SKM-1 treated with dmso at 0.1 percent for 144 hours (cell line): ENCODE results near the gene UHRF2.
"Not testable (repeated sequence)": the region's sequence is repeated elsewhere in the genome, so short reads cannot be mapped to it uniquely, and the experiment has no call there.

ENCODE experiments used
- DNase-seq: peaks from one replicate; lab custom pipeline; 2025; ENCODE audit not compliant: unreplicated experiment; lab: John Stamatoyannopoulos, UW

Gene UHRF2

GRCh38 chr9:6412487-6413364, at the start of gene UHRF2:
UHRF2 (plus strand) TSS chr9:6413199; CDS start chr9:6413491, 292 bp downstream.
- DNase-seq = peak; percentile 92

- no peak for DNase-seq
Observed at GRCh38 chr9:6367128-6367890, 45.7 kb upstream of the UHRF2 start.

- no peak for DNase-seq
Observed at GRCh38 chr9:6368831-6369230, 44.2 kb upstream of the UHRF2 start.

GRCh38 chr9:6381477-6382012, 31.5 kb upstream of the UHRF2 start:
- DNase-seq = not testable (repeated sequence)

GRCh38 chr9:6382681-6383080, 30.3 kb upstream of the UHRF2 start:
- DNase-seq = no peak

- DNase-seq = no peak
Observed at GRCh38 chr9:6383551-6384225, 29.3 kb upstream of the UHRF2 start.

GRCh38 chr9:6384732-6385131, 28.3 kb upstream of the UHRF2 start:
- no peak for DNase-seq

- DNase-seq = no peak
Observed at GRCh38 chr9:6399071-6399470, 13.9 kb upstream of the UHRF2 start.

GRCh38 chr9:6405371-6405770, 7.6 kb upstream of the UHRF2 start:
- DNase-seq = no peak

- DNase-seq = no peak
Observed at GRCh38 chr9:6407778-6408177, 5.2 kb upstream of the UHRF2 start.

- no peak for DNase-seq
Observed at GRCh38 chr9:6408320-6408719, 4.7 kb upstream of the UHRF2 start.

- no peak for DNase-seq
Observed at GRCh38 chr9:6409811-6410210, 3.2 kb upstream of the UHRF2 start.

GRCh38 chr9:6410633-6411032, 2.4 kb upstream of the UHRF2 start:
- DNase-seq = no peak

GRCh38 chr9:6413365-6414246, 607 bp downstream of the UHRF2 start:
- no peak for DNase-seq

- no peak for DNase-seq
Observed at GRCh38 chr9:6414247-6414641, 1.2 kb downstream of the UHRF2 start.

- no peak for DNase-seq
Observed at GRCh38 chr9:6415266-6415665, 2.3 kb downstream of the UHRF2 start.

- DNase-seq = no peak
Observed at GRCh38 chr9:6417186-6417585, 4.2 kb downstream of the UHRF2 start.

GRCh38 chr9:6418764-6419163, 5.8 kb downstream of the UHRF2 start:
- DNase-seq = no peak

- no peak for DNase-seq
Observed at GRCh38 chr9:6424940-6425339, 11.9 kb downstream of the UHRF2 start.

GRCh38 chr9:6426117-6426516, 13.1 kb downstream of the UHRF2 start:
- DNase-seq = no peak
